Measurements from ENCODE around the gene UTP20. TPM values are rescaled to one million over a fixed set of nuclear protein-coding genes. Genes with fewer than 3 reads are reported as not detected.
A peak's percentile ranks its signal among the peaks of the same experiment; 100 is the strongest.

The UTP20 gene
- total RNA-seq, 4 donors from 2014 or later = 9.3 to 12.6 (median 10.7) TPM

GRCh38 chr12:101267111-101267510 lies 12.8 kb upstream of the UTP20 start:
- no peak overlapping the region for H3K27ac ChIP-seq (replicated peaks in 1 of 4)
- intact Hi-C loops (cut with DNase I) = no loop called here
- H3K27me3 ChIP-seq = peaks cover 0 to 16% (median 0%) of the 10 kb centered on the region in 4 donors
- no peaks in the 10 kb centered on the region for H3K4me1 ChIP-seq
- no peaks in the 10 kb centered on the region for H3K36me3 ChIP-seq
- H3K4me3 ChIP-seq = no peak overlapping the region
- DNase-seq (ENCODE audit: extremely low spot score) = peak; percentile 77
- no peak for TF ChIP-seq POLR2AphosphoS5 (IDR thresholded peaks at IDR 0.05)
- TF ChIP-seq CTCF (IDR thresholded peaks at IDR 0.05) = no peak
- TF ChIP-seq EP300 (IDR thresholded peaks at IDR 0.05) = no peak
- no peak for TF ChIP-seq POLR2A (IDR thresholded peaks at IDR 0.05; ENCODE audit: low read depth)
- peaks cover 0 to 7% (median 5%) of the 10 kb centered on the region in 4 donors for H3K9me3 ChIP-seq

GRCh38 chr12:101276433-101276832 lies 3.5 kb upstream of the UTP20 start:
- intact Hi-C loops (cut with DNase I) = no loop called here
- DNase-seq (ENCODE audit: extremely low spot score) = no peak
- WGBS = 93% methylated on average over 1 of the region's 1 CpG

DNA sequence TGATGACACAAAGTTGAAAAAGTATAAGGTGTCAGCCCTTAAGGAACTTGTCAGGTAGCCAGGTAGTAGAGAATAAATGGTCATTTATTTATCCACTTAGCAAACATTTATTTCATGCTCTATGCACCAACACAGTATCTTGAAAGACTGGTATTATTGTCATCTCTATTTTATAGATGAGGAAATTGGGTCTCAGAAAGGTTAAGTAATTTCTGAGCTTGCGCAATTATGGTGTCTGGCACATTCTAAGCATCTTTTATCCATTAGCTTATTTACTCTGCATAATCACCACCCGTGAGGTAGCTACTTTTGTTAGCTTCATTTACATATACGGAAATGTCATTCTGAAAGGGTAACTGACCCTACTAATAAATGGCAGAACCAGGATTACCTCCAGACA lies 2.5 kb upstream of the UTP20 start:
- intact Hi-C loops (cut with DNase I) = no loop called here
- 84% methylated on average over 3 of the region's 3 CpGs for WGBS
- no peaks in the 10 kb centered on the region for H3K9me3 ChIP-seq
- peaks cover 0 to 8% (median 7%) of the 10 kb centered on the region in 4 donors for H3K36me3 ChIP-seq
- no peak overlapping the region for H3K27ac ChIP-seq (replicated peaks in 1 of 4)
- H3K4me3 ChIP-seq = no peak overlapping the region
- peaks cover 0 to 14% (median 11%) of the 10 kb centered on the region in 4 donors for H3K4me1 ChIP-seq
- no peak for DNase-seq (ENCODE audit: extremely low spot score)
- TF ChIP-seq POLR2AphosphoS5 (IDR thresholded peaks at IDR 0.05) (no peak), EP300 (IDR thresholded peaks at IDR 0.05) (no peak), CTCF (IDR thresholded peaks at IDR 0.05) (no peak), POLR2A (IDR thresholded peaks at IDR 0.05; ENCODE audit: low read depth) (no peak)
- H3K27me3 ChIP-seq = peaks cover 0 to 4% (median 0%) of the 10 kb centered on the region in 4 donors

More at GRCh38 chr12:101276433-101276832, 3.5 kb upstream of the UTP20 start:
- TF ChIP-seq POLR2A (IDR thresholded peaks at IDR 0.05; ENCODE audit: low read depth) = no peak
- no peak for TF ChIP-seq CTCF (IDR thresholded peaks at IDR 0.05)
- no peak for TF ChIP-seq POLR2AphosphoS5 (IDR thresholded peaks at IDR 0.05)
- TF ChIP-seq EP300 (IDR thresholded peaks at IDR 0.05) = no peak
- Histone ChIP-seq H3K27ac (replicated peaks in 1 of 4) (no peak overlapping the region), H3K4me3 (no peak overlapping the region), H3K4me1 (peaks cover 0 to 13% (median 11%) of the 10 kb centered on the region in 4 donors), H3K9me3 (no peaks in the 10 kb centered on the region), H3K27me3 (peaks cover 0 to 4% (median 0%) of the 10 kb centered on the region in 4 donors), H3K36me3 (no peaks in the 10 kb centered on the region)

- H3K4me1 ChIP-seq = no peaks in the 10 kb centered on the region
- H3K36me3 ChIP-seq = peaks cover 26 to 93% (median 60%) of the 10 kb centered on the region in 4 donors
- no peak overlapping the region for H3K4me3 ChIP-seq
- no peak overlapping the region for H3K27ac ChIP-seq (replicated peaks in 1 of 4)
- no peak for DNase-seq (ENCODE audit: extremely low spot score)
- WGBS = 79% methylated on average over 3 of the region's 3 CpGs
- intact Hi-C loops (cut with DNase I) = no loop called here
- TF ChIP-seq CTCF (IDR thresholded peaks at IDR 0.05) (no peak), EP300 (IDR thresholded peaks at IDR 0.05) (no peak), POLR2AphosphoS5 (IDR thresholded peaks at IDR 0.05) (no peak), POLR2A (IDR thresholded peaks at IDR 0.05; ENCODE audit: low read depth) (no peak)
- no peaks in the 10 kb centered on the region for H3K9me3 ChIP-seq
- no peaks in the 10 kb centered on the region for H3K27me3 ChIP-seq
These were observed 7.5 kb downstream of the UTP20 start for GRCh38 chr12:101287357-101287756.

DNA sequence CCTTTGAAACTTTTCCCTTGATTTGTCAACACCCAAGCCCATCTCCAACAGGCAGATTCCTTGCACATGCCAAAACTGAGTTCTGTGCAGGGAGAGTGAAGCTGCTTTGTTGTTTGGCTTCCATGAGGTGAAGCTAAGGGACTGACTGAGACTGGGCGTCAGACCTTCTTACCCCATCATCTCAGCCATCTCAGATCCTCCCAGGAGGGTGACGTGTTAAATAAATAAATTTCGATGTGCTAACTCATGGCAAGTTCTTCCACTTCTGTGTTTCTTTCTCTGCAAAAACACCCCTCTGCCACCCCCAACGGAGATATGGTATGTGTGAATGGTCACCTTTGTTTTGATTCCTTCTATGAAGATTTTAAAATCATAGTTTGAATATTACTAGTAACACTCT lies 17.8 kb downstream of the UTP20 start:
- 90% methylated on average over 4 of the region's 4 CpGs for WGBS
- no peak for DNase-seq (ENCODE audit: extremely low spot score)
- intact Hi-C loops (cut with DNase I) = no loop called here
- Histone ChIP-seq H3K27me3 (no peaks in the 10 kb centered on the region), H3K36me3 (peaks cover 54 to 97% (median 80%) of the 10 kb centered on the region in 4 donors), H3K9me3 (no peaks in the 10 kb centered on the region), H3K27ac (replicated peaks in 1 of 4) (no peak overlapping the region), H3K4me1 (no peaks in the 10 kb centered on the region), H3K4me3 (no peak overlapping the region)
- TF ChIP-seq POLR2A (IDR thresholded peaks at IDR 0.05; ENCODE audit: low read depth) = no peak
